CD4-positive, alpha-beta T cell (primary cell): Measurements from ENCODE around the gene MVB12A. TPM values are rescaled to one million over a fixed set of nuclear protein-coding genes. Genes with fewer than 3 reads are reported as not detected.
A peak's percentile ranks its signal among the peaks of the same experiment; 100 is the strongest.

Experiments
- ATAC-seq: fragments of 200-7000 bp; cut with Tn5 transposase; one replicate; pipeline ENCODE4 v1.10.0; 2022; ENCODE audit warnings: mild to moderate bottlenecking; ENCODE audit not compliant: poor library complexity
- CTCF ChIA-PET: fragments of 350-600 bp; sonication (Branson Sonifier 250); formaldehyde crosslinking; loops from one replicate; lab custom pipeline; 2021; ENCODE audit warnings: antibody characterized with exemption, inconsistent platforms; lab: Charles Lee
- POLR2A ChIA-PET: fragments of 350-600 bp; sonication (Branson Sonifier 250); formaldehyde crosslinking; loops from one replicate; lab custom pipeline; 2021; ENCODE audit warnings: antibody characterized with exemption, inconsistent platforms; lab: Charles Lee
- DNase-seq, 14 experiments: peaks; one replicate each; pipeline ENCODE4 v3.0.0-alpha.2; 2013 to 2020; ENCODE audit warnings: mixed read lengths in 2 of 14
- H3K27ac ChIP-seq, 2 donors: one replicate each; pipeline versions ENCODE4 v1.5.1 to v1.7.0; 2013; ENCODE audit warnings: low read length in 2 of 2, low read depth in 1 of 2, mild to moderate bottlenecking in 1 of 2
- H3K27me3 ChIP-seq, 2 experiments: 1 replicate in 1 of 2; 2 replicates in 1 of 2; pipeline versions ENCODE4 v1.6.1 to v1.7.0; 2013; ENCODE audit warnings: low read length in 2 of 2, control low read depth in 1 of 2, mild to moderate bottlenecking in 1 of 2, moderate library complexity in 1 of 2; ENCODE audit not compliant: insufficient read depth in 2 of 2, control insufficient read depth in 1 of 2
- H3K36me3 ChIP-seq: one replicate; pipeline ENCODE4 v1.6.1; 2013; ENCODE audit warnings: low read length, control low read depth; ENCODE audit not compliant: insufficient read depth
- H3K4me1 ChIP-seq: one replicate; pipeline ENCODE4 v1.6.1; 2013; ENCODE audit warnings: low read length, control low read depth; ENCODE audit not compliant: insufficient read depth
- H3K4me3 ChIP-seq: one replicate; pipeline ENCODE4 v1.5.1; 2013; ENCODE audit warnings: mild to moderate bottlenecking, low read length, moderate library complexity
- H3K9me3 ChIP-seq, 2 experiments: 1 replicate in 1 of 2; 2 replicates in 1 of 2; pipeline versions ENCODE4 v1.6.1 to v1.7.0; 2013; ENCODE audit warnings: low read length in 2 of 2, mild to moderate bottlenecking in 2 of 2, control low read depth in 1 of 2, moderate library complexity in 1 of 2; ENCODE audit not compliant: control insufficient read depth in 1 of 2, insufficient read depth in 1 of 2
- H3K27ac Mint-ChIP-seq: one replicate; pipeline ENCODE4 v1.8.0; 2020; ENCODE audit warnings: mixed read lengths
- H3K27me3 Mint-ChIP-seq: one replicate; pipeline ENCODE4 v1.8.0; 2021; ENCODE audit warnings: mixed read lengths
- H3K36me3 Mint-ChIP-seq: one replicate; pipeline ENCODE4 v1.8.0; 2021; ENCODE audit warnings: low read depth, mixed read lengths
- H3K4me1 Mint-ChIP-seq: one replicate; pipeline ENCODE4 v1.8.0; 2021; ENCODE audit warnings: low read depth, mixed read lengths
- H3K4me3 Mint-ChIP-seq: one replicate; pipeline ENCODE4 v1.8.0; 2020; ENCODE audit warnings: mild to moderate bottlenecking, mixed read lengths
- H3K9me3 Mint-ChIP-seq: one replicate; pipeline ENCODE4 v1.8.0; 2020; ENCODE audit warnings: mixed read lengths
- intact Hi-C, 2 experiments: fragments of 100-400 bp; cut with DNase I in 1 of 2; cut with micrococcal nuclease in 1 of 2; formaldehyde crosslinking; loops; one replicate each; pipeline versions ENCODE4 v1.15.1 to v1.9.0; 2023 to 2025; cut with DNase I, micrococcal nuclease
- total RNA-seq, 174 experiments: library from RNA in 2 of 174; stranded (reverse) in 2 of 174; gene quantifications; one replicate each; pipeline ENCODE4 v1.2.3 and lab custom pipeline; 2021 to 2026
- TF ChIP-seq, protein P1 (sequence below): fragments of 200-600 bp; IDR thresholded peaks from one replicate; pipeline ENCODE4 v1.8.0; 2022; ENCODE audit warnings: antibody characterized with exemption, mild to moderate bottlenecking

Gene MVB12A
- total RNA-seq, 2 experiments from 2014 or later, result 9.8 to 10.7 TPM

DNA sequence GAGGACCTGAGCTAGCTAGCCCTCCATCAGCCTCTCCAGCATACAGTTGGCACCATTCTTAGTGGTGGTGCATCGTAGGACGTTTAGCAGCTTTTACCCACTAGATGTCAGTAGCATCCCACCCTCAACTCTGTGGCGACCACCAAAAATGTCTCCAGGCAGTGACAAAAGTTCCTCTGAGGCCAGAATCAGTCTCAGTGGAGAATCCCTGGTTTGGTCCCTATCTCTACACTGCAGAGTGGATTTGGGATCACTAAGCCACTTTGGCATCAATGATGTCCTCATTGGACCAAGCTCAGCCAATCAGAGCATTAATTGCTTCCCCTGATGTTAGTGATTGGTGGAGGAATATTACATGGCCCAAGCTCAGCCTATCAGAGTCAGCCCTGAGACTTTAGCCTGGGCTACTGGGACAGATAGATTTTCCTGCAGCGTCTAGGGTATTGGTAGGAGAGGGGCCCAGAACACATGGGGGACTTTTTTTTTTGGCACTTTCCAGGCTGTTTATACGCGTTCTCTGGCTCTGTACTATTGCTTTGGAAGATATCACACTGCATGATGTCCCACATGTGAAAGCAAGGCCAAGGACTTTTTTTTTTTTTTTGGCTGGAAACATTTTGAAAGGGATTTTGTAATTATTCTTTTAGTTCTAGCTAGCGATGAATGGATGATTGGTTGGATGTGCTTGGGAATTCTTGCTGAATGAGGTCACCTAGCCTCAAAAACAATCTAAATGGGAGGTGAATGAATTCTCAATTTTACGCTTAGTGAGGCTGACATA lies 21.6 kb downstream of the MVB12A start:
- H3K27ac ChIP-seq, result no peak overlapping the region
- ATAC-seq (peak; percentile 46), DNase-seq (peak in 5 of 14 experiments; percentile 12 to 54 (median 34))
- no peaks in the 10 kb centered on the region for H3K4me1 Mint-ChIP-seq
- intact Hi-C loops, result loop anchor here in 1 of 2 experiments (10.0 kb wide), 1 partner anchor 413 kb away; the partner anchor contains the start of gene RPL18A
- H3K36me3 Mint-ChIP-seq, result no peaks in the 10 kb centered on the region
- H3K9me3 Mint-ChIP-seq, result no peaks in the 10 kb centered on the region
- CTCF ChIA-PET, result interaction anchor here (0.7 to 1.6 kb wide), 2 partner anchors 24 to 133 kb away, joined by 3 to 6 read pairs; no protein-coding TSS in a partner anchor
- H3K27ac Mint-ChIP-seq, result no peak overlapping the region
- no peak overlapping the region for H3K4me3 Mint-ChIP-seq
- peaks cover 0 to 2% of the 10 kb centered on the region in 2 experiments for H3K27me3 ChIP-seq
- H3K36me3 ChIP-seq, result no peaks in the 10 kb centered on the region
- H3K27me3 Mint-ChIP-seq, result no peaks in the 10 kb centered on the region
- POLR2A ChIA-PET, result no interaction called here
- TF ChIP-seq, protein P1, sequence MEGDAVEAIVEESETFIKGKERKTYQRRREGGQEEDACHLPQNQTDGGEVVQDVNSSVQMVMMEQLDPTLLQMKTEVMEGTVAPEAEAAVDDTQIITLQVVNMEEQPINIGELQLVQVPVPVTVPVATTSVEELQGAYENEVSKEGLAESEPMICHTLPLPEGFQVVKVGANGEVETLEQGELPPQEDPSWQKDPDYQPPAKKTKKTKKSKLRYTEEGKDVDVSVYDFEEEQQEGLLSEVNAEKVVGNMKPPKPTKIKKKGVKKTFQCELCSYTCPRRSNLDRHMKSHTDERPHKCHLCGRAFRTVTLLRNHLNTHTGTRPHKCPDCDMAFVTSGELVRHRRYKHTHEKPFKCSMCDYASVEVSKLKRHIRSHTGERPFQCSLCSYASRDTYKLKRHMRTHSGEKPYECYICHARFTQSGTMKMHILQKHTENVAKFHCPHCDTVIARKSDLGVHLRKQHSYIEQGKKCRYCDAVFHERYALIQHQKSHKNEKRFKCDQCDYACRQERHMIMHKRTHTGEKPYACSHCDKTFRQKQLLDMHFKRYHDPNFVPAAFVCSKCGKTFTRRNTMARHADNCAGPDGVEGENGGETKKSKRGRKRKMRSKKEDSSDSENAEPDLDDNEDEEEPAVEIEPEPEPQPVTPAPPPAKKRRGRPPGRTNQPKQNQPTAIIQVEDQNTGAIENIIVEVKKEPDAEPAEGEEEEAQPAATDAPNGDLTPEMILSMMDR, result peak; percentile 22
- H3K4me3 ChIP-seq, result no peak overlapping the region
- no peaks in the 10 kb centered on the region for H3K4me1 ChIP-seq
- H3K9me3 ChIP-seq, result peaks cover 3 to 4% of the 10 kb centered on the region in 2 experiments

DNA sequence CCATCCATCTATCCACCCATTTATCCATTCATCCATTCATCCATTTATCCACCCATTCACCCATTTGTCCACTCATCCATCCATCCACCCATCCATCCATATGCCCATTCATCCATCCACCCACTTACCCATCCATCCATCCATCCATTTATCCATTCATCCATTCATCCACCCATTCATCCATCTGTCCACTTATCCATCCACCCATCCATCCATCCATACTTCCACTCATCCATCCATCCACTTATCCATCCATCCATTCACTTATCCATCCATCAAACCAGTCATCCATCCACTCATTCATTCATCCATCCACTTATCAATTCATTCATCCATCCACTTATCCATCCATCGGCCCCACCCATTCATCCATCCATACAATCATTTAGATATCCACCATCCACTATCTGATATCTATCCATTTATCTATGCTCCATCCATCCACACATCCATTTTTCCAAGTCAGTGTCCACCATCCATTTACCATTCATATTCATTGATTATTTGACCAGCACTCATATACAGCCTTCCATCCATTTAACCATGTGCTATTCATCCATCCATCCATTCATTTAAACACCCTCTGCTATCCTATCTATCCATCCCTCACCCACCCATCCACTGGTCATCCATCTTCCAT lies 25.8 kb downstream of the MVB12A start:
- no peaks in the 10 kb centered on the region for H3K36me3 ChIP-seq
- no peaks in the 10 kb centered on the region for H3K9me3 Mint-ChIP-seq
- no peak overlapping the region for H3K4me3 ChIP-seq
- no peak overlapping the region for H3K4me3 Mint-ChIP-seq
- peaks cover 8% of the 10 kb centered on the region for H3K4me1 Mint-ChIP-seq
- POLR2A ChIA-PET, result no interaction called here
- DNase-seq (no peak), ATAC-seq (no peak)
- TF ChIP-seq, protein P1, result no peak
- no peak overlapping the region for H3K27ac ChIP-seq
- H3K27me3 Mint-ChIP-seq, result peaks cover 18% of the 10 kb centered on the region
- no peak overlapping the region for H3K27ac Mint-ChIP-seq
- H3K9me3 ChIP-seq, result peaks cover 0 to 4% of the 10 kb centered on the region in 2 experiments
- intact Hi-C loops, result loop anchor here in 1 of 2 experiments (10.0 kb wide), 1 partner anchor 409 kb away; the partner anchor contains the start of gene RPL18A
- CTCF ChIA-PET, result no interaction called here
- H3K36me3 Mint-ChIP-seq, result no peaks in the 10 kb centered on the region
- H3K4me1 ChIP-seq, result peaks cover 11% of the 10 kb centered on the region
- H3K27me3 ChIP-seq, result peaks cover 0 to 9% of the 10 kb centered on the region in 2 experiments

DNA sequence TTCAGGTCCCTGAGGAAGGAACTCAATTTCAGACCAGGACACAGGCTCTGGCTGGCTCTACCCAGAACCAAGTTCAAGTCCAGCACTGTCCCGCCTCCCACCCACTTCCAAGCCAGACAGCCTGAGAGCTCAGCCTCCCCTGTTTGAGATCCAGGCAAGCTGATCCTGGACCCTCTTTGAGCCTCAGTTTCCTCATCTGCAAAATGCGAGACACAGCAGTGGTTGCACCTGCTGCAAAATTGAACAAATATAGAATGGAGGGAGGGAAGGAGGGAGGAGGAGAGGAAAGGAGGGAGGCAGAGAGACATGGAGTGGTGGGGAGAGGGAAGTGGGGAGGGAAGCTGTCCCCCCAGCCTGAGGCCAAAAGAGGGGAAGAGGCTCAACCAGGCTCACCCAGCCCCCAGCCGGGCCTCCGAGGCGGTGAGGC lies 27.9 kb downstream of the MVB12A start:
- ChIA-PET POLR2A (interaction anchor here (0.7 to 1.0 kb wide), 2 partner anchors 11 to 18 kb away, joined by 3 to 4 read pairs; no protein-coding TSS in a partner anchor), CTCF (interaction anchor here (1.4 to 2.0 kb wide), 4 partner anchors 18 to 62 kb away, joined by 3 to 7 read pairs (median 5); partner anchors contain the start of gene BST2)
- DNase-seq (no peak), ATAC-seq (no peak)
- no peaks in the 10 kb centered on the region for H3K36me3 ChIP-seq
- H3K4me1 ChIP-seq, result peaks cover 15% of the 10 kb centered on the region
- H3K27me3 Mint-ChIP-seq, result peaks cover 34% of the 10 kb centered on the region
- intact Hi-C loops, result loop anchor here in 1 of 2 experiments (10.0 kb wide), 1 partner anchor 407 kb away; the partner anchor contains the start of gene RPL18A
- TF ChIP-seq, protein P1, result no peak
- H3K4me3 Mint-ChIP-seq, result peak overlapping the region; percentile 1
- no peaks in the 10 kb centered on the region for H3K9me3 ChIP-seq
- H3K27ac Mint-ChIP-seq, result no peak overlapping the region
- no peaks in the 10 kb centered on the region for H3K9me3 Mint-ChIP-seq
- H3K27me3 ChIP-seq, result peaks cover 0 to 6% of the 10 kb centered on the region in 2 experiments
- H3K4me3 ChIP-seq, result no peak overlapping the region
- peaks cover 9% of the 10 kb centered on the region for H3K4me1 Mint-ChIP-seq
- no peak overlapping the region for H3K27ac ChIP-seq
- no peaks in the 10 kb centered on the region for H3K36me3 Mint-ChIP-seq
